Testis (tissue), 2 donors: Measurements from ENCODE around the gene AKAP6.

ENCODE experiments used
- CTCF ChIP-seq, 3 experiments: fragments of 450-650 bp in 2 of 3; fragments of 200-600 bp in 1 of 3; sonication (generic) in 1 of 3; IDR thresholded peaks; one replicate each; pipeline ENCODE4 v1.5.1; 2016 to 2019; ENCODE audit warnings: antibody characterized with exemption in 3 of 3, mild to moderate bottlenecking in 2 of 3, moderate library complexity in 1 of 3
- POLR2A ChIP-seq: fragments of 450-650 bp; IDR thresholded peaks from one replicate; pipeline ENCODE4 v1.6.1; 2017; ENCODE audit warnings: antibody characterized with exemption, mild to moderate bottlenecking, moderate library complexity

- TF ChIP-seq CTCF (IDR thresholded peaks at IDR 0.05) (no peak), POLR2A (no peak)
These were observed 294.4 kb downstream of the AKAP6 start for GRCh38 chr14:32623300-32624093.
